CD4-positive, alpha-beta memory T cell (primary cell): ENCODE results near the gene DZIP1. TPM values are rescaled to one million over a fixed set of nuclear protein-coding genes. Genes with fewer than 3 reads are reported as not detected.
"Not testable (repeated sequence)": the region's sequence is repeated elsewhere in the genome, so short reads cannot be mapped to it uniquely, and the experiment has no call there.

ENCODE experiments used
- CTCF ChIA-PET: fragments of 350-600 bp; sonication (Branson Sonifier 250); formaldehyde crosslinking; loops from one replicate; lab custom pipeline; 2021; ENCODE audit warnings: inconsistent platforms; ENCODE audit not compliant: partially characterized antibody; lab: Charles Lee
- POLR2A ChIA-PET: fragments of 350-600 bp; sonication (Branson Sonifier 250); formaldehyde crosslinking; loops from one replicate; lab custom pipeline; 2021; ENCODE audit not compliant: partially characterized antibody; lab: Charles Lee
- DNase-seq, 5 donors: peaks; one replicate each; pipeline versions ENCODE4 v3.0.0 to v3.0.0-alpha.2; 2020 to 2022; ENCODE audit warnings: mixed read lengths in 1 of 5
- H3K27ac ChIP-seq: one replicate; pipeline ENCODE4 v1.7.0; 2013; ENCODE audit warnings: low read depth, low read length
- H3K27me3 ChIP-seq: 2 replicates; pipeline ENCODE4 v1.7.0; 2013; ENCODE audit warnings: mild to moderate bottlenecking, low read length, moderate library complexity; ENCODE audit not compliant: insufficient read depth
- H3K36me3 ChIP-seq: 2 replicates; pipeline ENCODE4 v1.7.0; 2013; ENCODE audit warnings: mild to moderate bottlenecking, low read length, moderate library complexity; ENCODE audit not compliant: insufficient read depth
- H3K4me1 ChIP-seq: 2 replicates; pipeline ENCODE4 v1.7.0; 2013; ENCODE audit warnings: mild to moderate bottlenecking, low read length, moderate library complexity; ENCODE audit not compliant: insufficient read depth
- H3K4me3 ChIP-seq, 2 donors: one replicate each; pipeline ENCODE4 v1.7.0; 2013; ENCODE audit warnings: low read length in 2 of 2, mild to moderate bottlenecking in 1 of 2
- H3K9me3 ChIP-seq, 2 donors: one replicate each; pipeline ENCODE4 v1.7.0; 2013; ENCODE audit warnings: low read length in 2 of 2, control low read depth in 1 of 2; ENCODE audit not compliant: control insufficient read depth in 1 of 2
- H3K27ac Mint-ChIP-seq, 7 donors: one replicate each; pipeline ENCODE4 v1.8.0; 2020 to 2021; ENCODE audit warnings: mixed read lengths in 7 of 7, mild to moderate bottlenecking in 6 of 7, inconsistent platforms in 3 of 7, moderate library complexity in 3 of 7
- H3K27me3 Mint-ChIP-seq, 2 donors: one replicate each; pipeline ENCODE4 v1.8.0; 2020 to 2021; ENCODE audit warnings: mixed read lengths in 2 of 2
- H3K36me3 Mint-ChIP-seq, 2 donors: one replicate each; pipeline ENCODE4 v1.8.0; 2020 to 2021; ENCODE audit warnings: mixed read lengths in 2 of 2, inconsistent platforms in 1 of 2, mild to moderate bottlenecking in 1 of 2
- H3K4me1 Mint-ChIP-seq, 4 donors: one replicate each; pipeline ENCODE4 v1.8.0; 2020 to 2021; ENCODE audit warnings: mixed read lengths in 4 of 4, mild to moderate bottlenecking in 1 of 4
- H3K4me3 Mint-ChIP-seq, 8 donors: one replicate each; pipeline ENCODE4 v1.8.0; 2020 to 2021; ENCODE audit warnings: mixed read lengths in 8 of 8, mild to moderate bottlenecking in 7 of 8, moderate library complexity in 6 of 8, inconsistent platforms in 3 of 8
- H3K9me3 Mint-ChIP-seq, 8 donors: one replicate each; pipeline ENCODE4 v1.8.0; 2020 to 2021; ENCODE audit warnings: mixed read lengths in 8 of 8, mild to moderate bottlenecking in 5 of 8, inconsistent platforms in 3 of 8, moderate library complexity in 1 of 8
- intact Hi-C: fragments of 100-400 bp; cut with micrococcal nuclease; formaldehyde crosslinking; loops from one replicate; pipeline ENCODE4 v1.15.1; 2023
- polyA plus RNA-seq, 2 donors: library from polyadenylated mRNA; unstranded; fragments of 300-500 nt; fragmentation: Illumina TruSeq; gene quantifications; one replicate each; pipeline ENCODE4 v1.2.3, GENCODE V29; 2021
- total RNA-seq, 2 experiments: library from RNA; stranded (reverse); gene quantifications; one replicate each; pipeline ENCODE4 v1.2.3, GENCODE V29; 2021

Gene DZIP1
- total and polyA plus RNA-seq, 4 experiments from 2014 or later: not detected

- H3K36me3 ChIP-seq: no peaks in the 10 kb centered on the region
These were observed 56.4 kb downstream of the DZIP1 start for GRCh38 chr13:95588134-95588533.

GRCh38 chr13:95585867-95586266 is 58.6 kb downstream of the DZIP1 start:
- POLR2A ChIA-PET: no interaction called here
- Histone ChIP-seq H3K27me3 (no peaks in the 10 kb centered on the region), H3K36me3 (no peaks in the 10 kb centered on the region), H3K4me1 (no peaks in the 10 kb centered on the region), H3K27ac (no peak overlapping the region), H3K4me3 (no peak overlapping the region), H3K9me3 (no peaks in the 10 kb centered on the region)
- no peaks in the 10 kb centered on the region for H3K9me3 Mint-ChIP-seq
- no peak for DNase-seq
- H3K27ac Mint-ChIP-seq: no peak overlapping the region
- no peak overlapping the region for H3K4me3 Mint-ChIP-seq
- peaks cover 3 to 11% of the 10 kb centered on the region in 2 donors for H3K27me3 Mint-ChIP-seq
- intact Hi-C loops: no loop called here
- H3K4me1 Mint-ChIP-seq: no peaks in the 10 kb centered on the region
- H3K36me3 Mint-ChIP-seq: no peaks in the 10 kb centered on the region
- CTCF ChIA-PET: no interaction called here

More at GRCh38 chr13:95588134-95588533, 56.4 kb downstream of the DZIP1 start:
- POLR2A ChIA-PET: no interaction called here
- peaks cover 1 to 14% of the 10 kb centered on the region in 2 donors for H3K27me3 Mint-ChIP-seq
- H3K4me3 Mint-ChIP-seq: no peak overlapping the region
- Histone ChIP-seq H3K4me1 (no peaks in the 10 kb centered on the region), H3K4me3 (no peak overlapping the region), H3K9me3 (no peaks in the 10 kb centered on the region), H3K27ac (no peak overlapping the region), H3K27me3 (no peaks in the 10 kb centered on the region)
- H3K27ac Mint-ChIP-seq: no peak overlapping the region
- H3K4me1 Mint-ChIP-seq: no peaks in the 10 kb centered on the region
- H3K9me3 Mint-ChIP-seq: no peaks in the 10 kb centered on the region
- intact Hi-C loops: no loop called here
- no peaks in the 10 kb centered on the region for H3K36me3 Mint-ChIP-seq
- DNase-seq: no peak
- CTCF ChIA-PET: no interaction called here

- intact Hi-C loops: no loop called here
- Histone ChIP-seq H3K9me3 (no peaks in the 10 kb centered on the region), H3K27me3 (no peaks in the 10 kb centered on the region), H3K27ac (no peak overlapping the region), H3K4me3 (no peak overlapping the region), H3K4me1 (no peaks in the 10 kb centered on the region), H3K36me3 (no peaks in the 10 kb centered on the region)
- Mint-ChIP-seq H3K36me3 (no peaks in the 10 kb centered on the region), H3K4me1 (no peaks in the 10 kb centered on the region), H3K27ac (no peak overlapping the region), H3K9me3 (no peaks in the 10 kb centered on the region), H3K27me3 (peaks cover 9 to 12% of the 10 kb centered on the region in 2 donors), H3K4me3 (no peak overlapping the region)
- no peak for DNase-seq
- POLR2A ChIA-PET: interaction anchor here (0.7 kb wide), 1 partner anchor 97 kb away, joined by 3 read pairs; no protein-coding TSS in a partner anchor
- CTCF ChIA-PET: no interaction called here
These were observed 65.2 kb downstream of the DZIP1 start for GRCh38 chr13:95579303-95579702.

- Histone ChIP-seq H3K4me1 (no peaks in the 10 kb centered on the region), H3K4me3 (no peak overlapping the region), H3K27me3 (no peaks in the 10 kb centered on the region), H3K9me3 (no peaks in the 10 kb centered on the region), H3K27ac (no peak overlapping the region), H3K36me3 (no peaks in the 10 kb centered on the region)
- peaks cover 16 to 22% of the 10 kb centered on the region in 2 donors for H3K27me3 Mint-ChIP-seq
- no peak overlapping the region for H3K4me3 Mint-ChIP-seq
- DNase-seq: no peak
- no peaks in the 10 kb centered on the region for H3K36me3 Mint-ChIP-seq
- intact Hi-C loops: no loop called here
- H3K9me3 Mint-ChIP-seq: peaks cover 0 to 3% (median 0%) of the 10 kb centered on the region in 8 donors
- ChIA-PET CTCF (no interaction called here), POLR2A (no interaction called here)
- H3K27ac Mint-ChIP-seq: no peak overlapping the region
- no peaks in the 10 kb centered on the region for H3K4me1 Mint-ChIP-seq
These were observed 71.3 kb downstream of the DZIP1 start for GRCh38 chr13:95573221-95573620.

GRCh38 chr13:95571941-95572340 is 72.6 kb downstream of the DZIP1 start:
- ChIA-PET CTCF (no interaction called here), POLR2A (no interaction called here)
- H3K27me3 ChIP-seq: no peaks in the 10 kb centered on the region
- no peaks in the 10 kb centered on the region for H3K36me3 ChIP-seq
- H3K9me3 ChIP-seq: no peaks in the 10 kb centered on the region
- H3K27ac Mint-ChIP-seq: no peak overlapping the region
- DNase-seq: no peak
- no peak overlapping the region for H3K27ac ChIP-seq
- intact Hi-C loops: no loop called here
- H3K4me1 ChIP-seq: no peaks in the 10 kb centered on the region
- no peaks in the 10 kb centered on the region for H3K36me3 Mint-ChIP-seq
- no peak overlapping the region for H3K4me3 Mint-ChIP-seq
- no peaks in the 10 kb centered on the region for H3K4me1 Mint-ChIP-seq
- H3K27me3 Mint-ChIP-seq: peaks cover 14 to 22% of the 10 kb centered on the region in 2 donors
- H3K9me3 Mint-ChIP-seq: peaks cover 0 to 3% (median 0%) of the 10 kb centered on the region in 8 donors
- H3K4me3 ChIP-seq: no peak overlapping the region

- POLR2A ChIA-PET: no interaction called here
- Mint-ChIP-seq H3K4me3 (no peak overlapping the region), H3K27me3 (peaks cover 14 to 18% of the 10 kb centered on the region in 2 donors), H3K27ac (no peak overlapping the region), H3K9me3 (peaks cover 0 to 5% (median 3%) of the 10 kb centered on the region in 8 donors), H3K4me1 (no peaks in the 10 kb centered on the region), H3K36me3 (no peaks in the 10 kb centered on the region)
- Histone ChIP-seq H3K9me3 (no peaks in the 10 kb centered on the region), H3K4me1 (no peaks in the 10 kb centered on the region), H3K27ac (no peak overlapping the region), H3K4me3 (no peak overlapping the region), H3K36me3 (no peaks in the 10 kb centered on the region), H3K27me3 (no peaks in the 10 kb centered on the region)
- intact Hi-C loops: no loop called here
- CTCF ChIA-PET: no interaction called here
- DNase-seq: no peak
These were observed 74.5 kb downstream of the DZIP1 start for GRCh38 chr13:95570016-95570415.

- DNase-seq: no peak
- no peaks in the 10 kb centered on the region for H3K9me3 ChIP-seq
- H3K27me3 ChIP-seq: no peaks in the 10 kb centered on the region
- no peak overlapping the region for H3K27ac ChIP-seq
- Mint-ChIP-seq H3K9me3 (peaks cover 0 to 5% (median 3%) of the 10 kb centered on the region in 8 donors), H3K27me3 (peaks cover 10 to 14% of the 10 kb centered on the region in 2 donors), H3K27ac (no peak overlapping the region), H3K4me1 (no peaks in the 10 kb centered on the region), H3K4me3 (no peak overlapping the region), H3K36me3 (no peaks in the 10 kb centered on the region)
- ChIA-PET POLR2A (no interaction called here), CTCF (no interaction called here)
- no peak overlapping the region for H3K4me3 ChIP-seq
- no peaks in the 10 kb centered on the region for H3K36me3 ChIP-seq
- intact Hi-C loops: no loop called here
- H3K4me1 ChIP-seq: no peaks in the 10 kb centered on the region
These were observed 76.4 kb downstream of the DZIP1 start for GRCh38 chr13:95568131-95568530.

- H3K27ac ChIP-seq, H3K4me1 Mint-ChIP-seq, H3K4me3 ChIP-seq, H3K4me3 Mint-ChIP-seq, H3K36me3 ChIP-seq, H3K9me3 ChIP-seq, CTCF ChIA-PET, H3K4me1 ChIP-seq, H3K36me3 Mint-ChIP-seq, H3K9me3 Mint-ChIP-seq, POLR2A ChIA-PET, intact Hi-C loops, DNase-seq, H3K27me3 ChIP-seq, H3K27ac Mint-ChIP-seq: not testable (repeated sequence)
- peaks cover 8 to 11% of the 10 kb centered on the region in 2 donors for H3K27me3 Mint-ChIP-seq
These were observed 78.7 kb downstream of the DZIP1 start for GRCh38 chr13:95565758-95566157.
